ENCODE measurements around the gene COQ8B. TPM values are rescaled to one million over a fixed set of nuclear protein-coding genes. Genes with fewer than 3 reads are reported as not detected.

Gene COQ8B
- total RNA-seq, 6 donors from 2014 or later: 46.2 to 142 (median 65.4) TPM

DNA sequence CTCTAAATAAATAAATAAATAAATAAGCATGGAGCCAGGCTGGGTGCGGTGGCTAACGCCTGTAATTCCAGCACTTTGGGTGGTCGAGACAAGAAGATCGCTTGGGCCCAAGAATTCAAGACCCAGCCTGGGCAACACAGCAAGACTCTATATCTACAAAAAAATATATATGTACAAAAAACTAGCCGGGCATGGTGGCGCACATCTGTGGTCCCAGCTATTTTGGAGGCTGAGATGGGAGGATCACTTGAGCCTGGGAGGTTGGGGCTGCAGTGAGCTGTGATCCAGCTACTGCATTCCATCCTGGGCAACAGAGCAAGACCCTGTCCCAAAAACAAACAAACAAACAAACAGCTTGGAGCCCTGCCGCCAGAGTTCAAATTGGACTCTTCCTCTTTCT, 30.9 kb upstream of the COQ8B start:
- Histone ChIP-seq H3K4me3 (no peak overlapping the region), H3K4me1 (peaks cover 29 to 52% (median 41%) of the 10 kb centered on the region in 4 donors), H3K9me3 (no peaks in the 10 kb centered on the region), H3K36me3 (peaks cover 0 to 2% (median 1%) of the 10 kb centered on the region in 4 donors), H3K27me3 (no peaks in the 10 kb centered on the region), H3K27ac (peak overlapping the region in 2 of 4 donors; percentile 92 to 94)
- DNase-seq: no peak
- ATAC-seq (ENCODE audit: low FRiP score in 2 of 2): no peak
- no peak for TF ChIP-seq POLR2A (IDR thresholded peaks at IDR 0.05)
- TF ChIP-seq EP300 (IDR thresholded peaks at IDR 0.05): no peak
- TF ChIP-seq, protein P1, sequence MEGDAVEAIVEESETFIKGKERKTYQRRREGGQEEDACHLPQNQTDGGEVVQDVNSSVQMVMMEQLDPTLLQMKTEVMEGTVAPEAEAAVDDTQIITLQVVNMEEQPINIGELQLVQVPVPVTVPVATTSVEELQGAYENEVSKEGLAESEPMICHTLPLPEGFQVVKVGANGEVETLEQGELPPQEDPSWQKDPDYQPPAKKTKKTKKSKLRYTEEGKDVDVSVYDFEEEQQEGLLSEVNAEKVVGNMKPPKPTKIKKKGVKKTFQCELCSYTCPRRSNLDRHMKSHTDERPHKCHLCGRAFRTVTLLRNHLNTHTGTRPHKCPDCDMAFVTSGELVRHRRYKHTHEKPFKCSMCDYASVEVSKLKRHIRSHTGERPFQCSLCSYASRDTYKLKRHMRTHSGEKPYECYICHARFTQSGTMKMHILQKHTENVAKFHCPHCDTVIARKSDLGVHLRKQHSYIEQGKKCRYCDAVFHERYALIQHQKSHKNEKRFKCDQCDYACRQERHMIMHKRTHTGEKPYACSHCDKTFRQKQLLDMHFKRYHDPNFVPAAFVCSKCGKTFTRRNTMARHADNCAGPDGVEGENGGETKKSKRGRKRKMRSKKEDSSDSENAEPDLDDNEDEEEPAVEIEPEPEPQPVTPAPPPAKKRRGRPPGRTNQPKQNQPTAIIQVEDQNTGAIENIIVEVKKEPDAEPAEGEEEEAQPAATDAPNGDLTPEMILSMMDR (IDR thresholded peaks at IDR 0.05): no peak
- TF ChIP-seq POLR2AphosphoS5 (IDR thresholded peaks at IDR 0.05): no peak
- 97% methylated on average over 7 of the region's 7 CpGs for WGBS, 2 donors

DNA sequence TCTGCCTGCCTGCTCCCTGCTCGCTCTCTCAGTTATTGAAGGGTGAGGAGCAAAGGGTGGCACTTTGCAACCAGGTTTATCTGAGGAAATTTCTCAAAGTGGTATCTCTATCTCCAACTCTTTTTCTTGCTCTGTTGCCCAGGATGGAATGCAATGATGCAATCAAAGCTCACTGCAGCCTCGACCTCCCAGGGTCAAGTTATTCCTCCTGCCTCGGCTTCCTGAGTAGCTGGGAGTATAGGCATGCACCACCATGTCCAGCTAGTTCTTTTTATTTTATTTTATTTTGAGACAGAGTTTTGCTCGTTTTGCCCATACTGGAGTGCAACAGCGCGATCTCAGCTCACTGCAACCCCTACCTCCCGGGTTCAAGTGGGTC, 28.7 kb upstream of the COQ8B start:
- Histone ChIP-seq H3K27ac (peak overlapping the region; percentile 41 to 87 (median 75)), H3K27me3 (no peaks in the 10 kb centered on the region), H3K36me3 (peaks cover 0 to 17% (median 7%) of the 10 kb centered on the region in 4 donors), H3K9me3 (no peaks in the 10 kb centered on the region), H3K4me3 (peak overlapping the region in 2 of 4 donors; percentile 9 to 18), H3K4me1 (peaks cover 21 to 40% (median 32%) of the 10 kb centered on the region in 4 donors)
- WGBS, 2 donors: 72 to 75% methylated on average over 7 of the region's 7 CpGs
- ATAC-seq (ENCODE audit: low FRiP score in 2 of 2) (no peak), DNase-seq (no peak)
- TF ChIP-seq EP300 (IDR thresholded peaks at IDR 0.05) (no peak), POLR2A (IDR thresholded peaks at IDR 0.05) (no peak), POLR2AphosphoS5 (IDR thresholded peaks at IDR 0.05) (no peak)
- TF ChIP-seq, protein P1 (IDR thresholded peaks at IDR 0.05): no peak

GRCh38 chr19:40744554-40745401, 28.1 kb upstream of the COQ8B start:
- DNase-seq (peak; percentile 54 to 82), ATAC-seq (ENCODE audit: low FRiP score in 2 of 2) (peak; percentile 5 to 77)
- Histone ChIP-seq H3K4me3 (peak overlapping the region in 3 of 4 donors; percentile 18 to 25 (median 22)), H3K27ac (peak overlapping the region; percentile 41 to 87 (median 75)), H3K36me3 (peaks cover 0 to 24% (median 13%) of the 10 kb centered on the region in 4 donors), H3K9me3 (no peaks in the 10 kb centered on the region), H3K27me3 (no peaks in the 10 kb centered on the region), H3K4me1 (peaks cover 21 to 37% (median 30%) of the 10 kb centered on the region in 4 donors)
- WGBS, 2 donors: 63 to 69% methylated on average over 11 to 17 of the region's 17 CpGs
- TF ChIP-seq POLR2A (IDR thresholded peaks at IDR 0.05) (peak in 1 of 4 donors; percentile 70), EP300 (IDR thresholded peaks at IDR 0.05) (peak in 1 of 4 donors; percentile 61), POLR2AphosphoS5 (IDR thresholded peaks at IDR 0.05) (peak in 1 of 2 donors; percentile 61)
- TF ChIP-seq, protein P1 (IDR thresholded peaks at IDR 0.05): peak in 3 of 6 experiments; percentile 31 to 46 (median 44)

DNA sequence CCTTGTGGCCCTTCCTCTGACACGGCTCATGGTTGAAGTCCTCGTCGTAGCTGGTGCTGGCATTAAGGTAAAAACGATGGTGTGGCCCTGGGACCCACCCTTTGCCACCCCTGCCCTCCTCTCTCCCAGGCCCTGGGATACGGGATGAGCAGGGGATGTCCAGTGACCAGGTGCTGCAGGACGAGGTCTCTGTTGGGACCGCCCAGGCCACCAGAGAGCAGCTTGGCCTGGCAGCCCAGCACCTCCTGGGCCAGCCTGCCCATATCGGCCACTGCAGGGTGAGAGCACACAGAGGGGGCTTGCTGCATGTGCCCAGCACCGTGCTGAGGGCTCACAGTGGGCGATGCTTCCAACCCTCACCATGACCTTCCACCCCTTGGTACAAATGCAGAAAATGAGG, 27.2 kb upstream of the COQ8B start:
- Histone ChIP-seq H3K4me3 (peak overlapping the region in 2 of 4 donors; percentile 22 to 25), H3K9me3 (no peaks in the 10 kb centered on the region), H3K4me1 (peaks cover 12 to 29% (median 22%) of the 10 kb centered on the region in 4 donors), H3K27me3 (no peaks in the 10 kb centered on the region), H3K27ac (peak overlapping the region in 3 of 4 donors; percentile 41 to 87 (median 79)), H3K36me3 (peaks cover 0 to 32% (median 22%) of the 10 kb centered on the region in 4 donors)
- TF ChIP-seq EP300 (IDR thresholded peaks at IDR 0.05) (no peak), POLR2A (IDR thresholded peaks at IDR 0.05) (no peak), POLR2AphosphoS5 (IDR thresholded peaks at IDR 0.05) (no peak)
- TF ChIP-seq, protein P1 (IDR thresholded peaks at IDR 0.05): no peak
- WGBS, 2 donors: 92 to 95% methylated on average over 8 to 10 of the region's 10 CpGs
- DNase-seq (peak in 1 of 2 donors; percentile 55), ATAC-seq (ENCODE audit: low FRiP score in 2 of 2) (no peak)

All from upper lobe of left lung (tissue), 6 donors.